HG03520 (cell line): ENCODE results near the gene MAPK6.
"Not testable (repeated sequence)": the region's sequence is repeated elsewhere in the genome, so short reads cannot be mapped to it uniquely, and the experiment has no call there.

Experiments used
- ATAC-seq: cut with Tn5 transposase; IDR thresholded peaks from one replicate; pipeline ENCODE4 v1.9.1; 2021; ENCODE audit warnings: mild to moderate bottlenecking, moderate library complexity; ENCODE audit not compliant: unreplicated experiment

The MAPK6 gene

GRCh38 chr15:52018693-52019393, at the start of gene MAPK6:
Gene MAPK6, plus strand, starts transcription at chr15:52019219. Its CDS starts 27,242 bp downstream, at chr15:52046461.
- peak; percentile 59 for ATAC-seq

- ATAC-seq: no peak
These were observed 49.3 kb upstream of the MAPK6 start for GRCh38 chr15:51969728-51970127.

GRCh38 chr15:51970132-51970817, 48.7 kb upstream of the MAPK6 start:
- ATAC-seq: no peak

GRCh38 chr15:51971032-51971374, 48.0 kb upstream of the MAPK6 start:
- peak; percentile 10 for ATAC-seq

- ATAC-seq: peak; percentile 78
These were observed 47.5 kb upstream of the MAPK6 start, which contains the start of gene LEO1 for GRCh38 chr15:51971375-51972133. Gene LEO1, minus strand, starts transcription at chr15:51971778. Its CDS starts 33 bp downstream, at chr15:51971745.

GRCh38 chr15:51973220-51973619, 45.8 kb upstream of the MAPK6 start:
- ATAC-seq: no peak

- no peak for ATAC-seq
These were observed 45.2 kb upstream of the MAPK6 start for GRCh38 chr15:51973775-51974174.

- ATAC-seq: peak; percentile 85
These were observed 36.8 kb upstream of the MAPK6 start for GRCh38 chr15:51982013-51982769.

GRCh38 chr15:51982770-51983103, 36.3 kb upstream of the MAPK6 start:
- no peak for ATAC-seq

GRCh38 chr15:51991141-51991540, 27.9 kb upstream of the MAPK6 start:
- no peak for ATAC-seq

GRCh38 chr15:51992953-51993352, 26.1 kb upstream of the MAPK6 start:
- no peak for ATAC-seq

- ATAC-seq: no peak
These were observed 16.7 kb upstream of the MAPK6 start for GRCh38 chr15:52002351-52002750.

GRCh38 chr15:52003089-52003488, 15.9 kb upstream of the MAPK6 start:
- not testable (repeated sequence) for ATAC-seq

- ATAC-seq: no peak
These were observed 15.3 kb upstream of the MAPK6 start for GRCh38 chr15:52003710-52004109.

- no peak for ATAC-seq
These were observed 14.2 kb upstream of the MAPK6 start for GRCh38 chr15:52004806-52005205.

- peak; percentile 67 for ATAC-seq
These were observed 13.0 kb upstream of the MAPK6 start for GRCh38 chr15:52005748-52006701.

GRCh38 chr15:52006702-52007340, 12.2 kb upstream of the MAPK6 start:
- peak; percentile 18 for ATAC-seq

GRCh38 chr15:52008359-52008697, 10.7 kb upstream of the MAPK6 start:
- ATAC-seq: no peak

- no peak for ATAC-seq
These were observed 10.2 kb upstream of the MAPK6 start for GRCh38 chr15:52008698-52009434.
